Measurements from ENCODE around the gene LSM12. TPM values are rescaled to one million over a fixed set of nuclear protein-coding genes. Genes with fewer than 3 reads are reported as not detected.
A peak's percentile ranks its signal among the peaks of the same experiment; 100 is the strongest.
"Not testable (repeated sequence)": the region's sequence is repeated elsewhere in the genome, so short reads cannot be mapped to it uniquely, and the experiment has no call there.

The LSM12 gene
- total RNA-seq, 2 experiments from 2014 or later: 61.1 to 62.8 TPM

GRCh38 chr17:44005527-44006271, 60.8 kb downstream of the LSM12 start:
- Mint-ChIP-seq H3K4me1 (peaks cover 33% of the 10 kb centered on the region), H3K36me3 (ENCODE audit: low read depth) (peaks cover 3% of the 10 kb centered on the region), H3K27me3 (peaks cover 18% of the 10 kb centered on the region), H3K27ac (no peak overlapping the region), H3K9me3 (no peaks in the 10 kb centered on the region), H3K4me3 (peak overlapping the region; percentile 79)
- peak; percentile 47 for DNase-seq
- ChIA-PET CTCF (interaction anchor here (3.0 kb wide), 1 partner anchor 62 kb away, joined by 11 read pairs; no protein-coding TSS in a partner anchor), POLR2A (interaction anchor here (1.9 kb wide), 1 partner anchor 97 kb away, joined by 4 read pairs; no protein-coding TSS in a partner anchor)

GRCh38 chr17:44004761-44005526, 61.5 kb downstream of the LSM12 start:
- Mint-ChIP-seq H3K9me3 (no peaks in the 10 kb centered on the region), H3K4me1 (peaks cover 33% of the 10 kb centered on the region), H3K27ac (no peak overlapping the region), H3K27me3 (peaks cover 18% of the 10 kb centered on the region), H3K36me3 (ENCODE audit: low read depth) (peaks cover 3% of the 10 kb centered on the region), H3K4me3 (peak overlapping the region; percentile 30)
- DNase-seq: peak; percentile 26
- CTCF ChIA-PET: interaction anchor here (1.2 kb wide), 1 partner anchor 9 kb away, joined by 4 read pairs; no protein-coding TSS in a partner anchor
- POLR2A ChIA-PET: interaction anchor here (1.9 kb wide), 1 partner anchor 97 kb away, joined by 4 read pairs; no protein-coding TSS in a partner anchor

GRCh38 chr17:44004077-44004760, 62.3 kb downstream of the LSM12 start, which contains the start of gene NAGS:
TSS of gene NAGS (plus strand) at chr17:44004622. CDS start at chr17:44004664, 42 bp downstream.
- H3K4me1 Mint-ChIP-seq: peaks cover 33% of the 10 kb centered on the region
- H3K36me3 Mint-ChIP-seq (ENCODE audit: low read depth): peaks cover 3% of the 10 kb centered on the region
- peak within 1 kb of the TSS; percentile 30 for H3K4me3 Mint-ChIP-seq
- POLR2A ChIA-PET: interaction anchor here (1.9 kb wide), 1 partner anchor 96 kb away, joined by 4 read pairs; no protein-coding TSS in a partner anchor
- CTCF ChIA-PET: interaction anchor here (0.7 to 1.2 kb wide), 3 partner anchors 9 to 331 kb away, joined by 3 to 6 read pairs (median 4); no protein-coding TSS in a partner anchor
- peak; percentile 20 for DNase-seq
- H3K9me3 Mint-ChIP-seq: no peaks in the 10 kb centered on the region
- H3K27ac Mint-ChIP-seq: no peak within 1 kb of the TSS
- peaks cover 18% of the 10 kb centered on the region for H3K27me3 Mint-ChIP-seq

GRCh38 chr17:44002141-44002848, 64.2 kb downstream of the LSM12 start:
- Mint-ChIP-seq H3K36me3 (ENCODE audit: low read depth) (no peaks in the 10 kb centered on the region), H3K27ac (no peak overlapping the region), H3K4me3 (no peak overlapping the region), H3K27me3 (peaks cover 22% of the 10 kb centered on the region), H3K4me1 (peaks cover 22% of the 10 kb centered on the region), H3K9me3 (no peaks in the 10 kb centered on the region)
- CTCF ChIA-PET: interaction anchor here (0.9 to 1.7 kb wide), 3 partner anchors 59 to 156 kb away, joined by 3 to 4 read pairs (median 3); no protein-coding TSS in a partner anchor
- POLR2A ChIA-PET: no interaction called here
- DNase-seq: no peak

- H3K4me1 Mint-ChIP-seq: peaks cover 16% of the 10 kb centered on the region
These were observed 65.0 kb downstream of the LSM12 start for GRCh38 chr17:44001461-44001920.

GRCh38 chr17:44000871-44001460, 65.5 kb downstream of the LSM12 start:
- H3K9me3 Mint-ChIP-seq: no peaks in the 10 kb centered on the region
- H3K27ac Mint-ChIP-seq: no peak overlapping the region

More at GRCh38 chr17:44001461-44001920, 65.0 kb downstream of the LSM12 start:
- no peak for DNase-seq
- CTCF ChIA-PET: interaction anchor here (1.7 kb wide), 1 partner anchor 58 kb away, joined by 4 read pairs; no protein-coding TSS in a partner anchor
- H3K27ac Mint-ChIP-seq: no peak overlapping the region
- no peaks in the 10 kb centered on the region for H3K36me3 Mint-ChIP-seq (ENCODE audit: low read depth)
- POLR2A ChIA-PET: no interaction called here
- H3K9me3 Mint-ChIP-seq: no peaks in the 10 kb centered on the region
- H3K27me3 Mint-ChIP-seq: peaks cover 22% of the 10 kb centered on the region
- no peak overlapping the region for H3K4me3 Mint-ChIP-seq

GRCh38 chr17:44000141-44000860, 66.2 kb downstream of the LSM12 start:
- peaks cover 9% of the 10 kb centered on the region for H3K4me1 Mint-ChIP-seq
- no peak for DNase-seq
- peaks cover 19% of the 10 kb centered on the region for H3K27me3 Mint-ChIP-seq
- H3K9me3 Mint-ChIP-seq: no peaks in the 10 kb centered on the region
- CTCF ChIA-PET: no interaction called here
- no peak overlapping the region for H3K4me3 Mint-ChIP-seq
- POLR2A ChIA-PET: no interaction called here
- no peak overlapping the region for H3K27ac Mint-ChIP-seq
- no peaks in the 10 kb centered on the region for H3K36me3 Mint-ChIP-seq (ENCODE audit: low read depth)

More at GRCh38 chr17:44000871-44001460, 65.5 kb downstream of the LSM12 start:
- peaks cover 11% of the 10 kb centered on the region for H3K4me1 Mint-ChIP-seq
- ChIA-PET CTCF (interaction anchor here (1.7 kb wide), 1 partner anchor 58 kb away, joined by 4 read pairs; no protein-coding TSS in a partner anchor), POLR2A (no interaction called here)
- no peak overlapping the region for H3K4me3 Mint-ChIP-seq
- peaks cover 20% of the 10 kb centered on the region for H3K27me3 Mint-ChIP-seq
- H3K36me3 Mint-ChIP-seq (ENCODE audit: low read depth): no peaks in the 10 kb centered on the region
- DNase-seq: no peak

GRCh38 chr17:43999024-43999423, 67.4 kb downstream of the LSM12 start:
- Mint-ChIP-seq H3K36me3 (ENCODE audit: low read depth) (no peaks in the 10 kb centered on the region), H3K4me1 (peaks cover 2% of the 10 kb centered on the region), H3K27me3 (peaks cover 16% of the 10 kb centered on the region), H3K27ac (no peak overlapping the region), H3K9me3 (no peaks in the 10 kb centered on the region), H3K4me3 (no peak overlapping the region)
- POLR2A ChIA-PET: no interaction called here
- CTCF ChIA-PET: interaction anchor here (1.1 to 4.3 kb wide), 2 partner anchors 55 to 119 kb away, joined by 3 to 30 read pairs; no protein-coding TSS in a partner anchor
- DNase-seq: no peak

- no peaks in the 10 kb centered on the region for H3K9me3 Mint-ChIP-seq
- H3K27me3 Mint-ChIP-seq: peaks cover 15% of the 10 kb centered on the region
- DNase-seq: no peak
- ChIA-PET CTCF (interaction anchor here (0.7 to 4.3 kb wide), 5 partner anchors 16 to 118 kb away, joined by 3 to 30 read pairs (median 3); partner anchors contain the start of gene TMEM101), POLR2A (no interaction called here)
- no peak overlapping the region for H3K27ac Mint-ChIP-seq
- no peak overlapping the region for H3K4me3 Mint-ChIP-seq
- no peaks in the 10 kb centered on the region for H3K36me3 Mint-ChIP-seq (ENCODE audit: low read depth)
- H3K4me1 Mint-ChIP-seq: peaks cover 2% of the 10 kb centered on the region
These were observed 67.9 kb downstream of the LSM12 start for GRCh38 chr17:43998552-43998951.

GRCh38 chr17:43997180-43997579, 69.3 kb downstream of the LSM12 start:
- H3K27ac Mint-ChIP-seq; DNase-seq; POLR2A ChIA-PET; H3K9me3 Mint-ChIP-seq; H3K4me3 Mint-ChIP-seq; H3K4me1 Mint-ChIP-seq; H3K36me3 Mint-ChIP-seq (ENCODE audit: low read depth): not testable (repeated sequence)
- CTCF ChIA-PET: interaction anchor here (1.3 to 4.3 kb wide), 3 partner anchors 45 to 53 kb away, joined by 3 to 30 read pairs (median 4); no protein-coding TSS in a partner anchor
- peaks cover 15% of the 10 kb centered on the region for H3K27me3 Mint-ChIP-seq

- no peaks in the 10 kb centered on the region for H3K4me1 Mint-ChIP-seq
- no peak overlapping the region for H3K4me3 Mint-ChIP-seq
- H3K27ac Mint-ChIP-seq: no peak overlapping the region
- no peak for DNase-seq
- CTCF ChIA-PET: interaction anchor here (0.7 to 4.3 kb wide), 7 partner anchors 9 to 675 kb away, joined by 3 to 30 read pairs (median 3); partner anchors contain the start of gene NAGS
- POLR2A ChIA-PET: no interaction called here
- H3K27me3 Mint-ChIP-seq: peaks cover 15% of the 10 kb centered on the region
- H3K36me3 Mint-ChIP-seq (ENCODE audit: low read depth): no peaks in the 10 kb centered on the region
- H3K9me3 Mint-ChIP-seq: no peaks in the 10 kb centered on the region
These were observed 71.4 kb downstream of the LSM12 start for GRCh38 chr17:43995150-43995471.

All from activated CD4-positive, alpha-beta memory T cell treated with anti-CD3 and anti-CD28 coated beads, Interleukin-2, amount 10 ng/mL, durations not matched to agents 7 days and 5 days (primary cell).